Breast epithelium (tissue), 3 donors: ENCODE measurements around the gene FSIP1.

ENCODE experiments used
- POLR2A ChIP-seq: fragments of 450-650 bp; IDR thresholded peaks from one replicate; pipeline ENCODE4 v1.6.1; 2016; ENCODE audit warnings: antibody characterized with exemption, mild to moderate bottlenecking, moderate library complexity
- POLR2AphosphoS5 ChIP-seq, 3 donors: sonication (generic); formaldehyde crosslinking; IDR thresholded peaks; one replicate each; pipeline ENCODE4 v1.6.1; 2017; ENCODE audit warnings: antibody characterized with exemption in 3 of 3
- TF ChIP-seq, protein P1 (sequence below), 3 donors: fragments of 450-650 bp; IDR thresholded peaks; one replicate each; pipeline ENCODE4 v1.5.1; 2016 to 2017; ENCODE audit warnings: antibody characterized with exemption in 3 of 3, mild to moderate bottlenecking in 3 of 3, moderate library complexity in 3 of 3

DNA sequence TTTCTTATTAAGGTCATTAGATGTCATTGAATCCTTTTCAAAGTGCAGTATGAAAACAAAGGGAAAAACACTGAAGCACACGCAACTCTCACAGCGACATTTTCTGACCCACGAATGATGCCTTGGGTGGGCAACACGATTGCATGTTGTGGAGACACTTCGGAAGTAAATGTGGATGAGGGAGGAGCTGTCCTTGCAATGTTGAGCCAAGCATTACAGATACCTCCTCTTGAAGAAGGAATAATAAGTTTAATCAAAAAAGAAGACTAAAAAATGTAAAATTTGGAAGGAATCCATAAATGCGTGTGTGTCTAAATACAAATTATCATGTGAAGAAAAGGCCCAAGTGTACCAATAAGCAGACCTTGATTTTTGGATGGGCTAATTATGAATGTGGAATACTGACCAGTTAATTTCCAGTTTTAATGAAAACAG lies 184.9 kb downstream of the FSIP1 start:
- TF ChIP-seq POLR2AphosphoS5 (IDR thresholded peaks at IDR 0.05) (peak in 1 of 3 donors; percentile 59), POLR2A (no peak)
- TF ChIP-seq, protein P1, sequence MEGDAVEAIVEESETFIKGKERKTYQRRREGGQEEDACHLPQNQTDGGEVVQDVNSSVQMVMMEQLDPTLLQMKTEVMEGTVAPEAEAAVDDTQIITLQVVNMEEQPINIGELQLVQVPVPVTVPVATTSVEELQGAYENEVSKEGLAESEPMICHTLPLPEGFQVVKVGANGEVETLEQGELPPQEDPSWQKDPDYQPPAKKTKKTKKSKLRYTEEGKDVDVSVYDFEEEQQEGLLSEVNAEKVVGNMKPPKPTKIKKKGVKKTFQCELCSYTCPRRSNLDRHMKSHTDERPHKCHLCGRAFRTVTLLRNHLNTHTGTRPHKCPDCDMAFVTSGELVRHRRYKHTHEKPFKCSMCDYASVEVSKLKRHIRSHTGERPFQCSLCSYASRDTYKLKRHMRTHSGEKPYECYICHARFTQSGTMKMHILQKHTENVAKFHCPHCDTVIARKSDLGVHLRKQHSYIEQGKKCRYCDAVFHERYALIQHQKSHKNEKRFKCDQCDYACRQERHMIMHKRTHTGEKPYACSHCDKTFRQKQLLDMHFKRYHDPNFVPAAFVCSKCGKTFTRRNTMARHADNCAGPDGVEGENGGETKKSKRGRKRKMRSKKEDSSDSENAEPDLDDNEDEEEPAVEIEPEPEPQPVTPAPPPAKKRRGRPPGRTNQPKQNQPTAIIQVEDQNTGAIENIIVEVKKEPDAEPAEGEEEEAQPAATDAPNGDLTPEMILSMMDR (IDR thresholded peaks at IDR 0.05): no peak
